Measurements from ENCODE around the gene ABLIM2. TPM values are rescaled to one million over a fixed set of nuclear protein-coding genes. Genes with fewer than 3 reads are reported as not detected.

ABLIM2 gene
- polyA plus RNA-seq, 3 donors, result 0.21 TPM; not detected in 2

GRCh38 chr4:7995866-7996265 lies 162.7 kb downstream of the ABLIM2 start:
- H4K20me1 ChIP-seq (ENCODE audit: insufficient read depth, low read length), result no peaks in the 10 kb centered on the region
- WGBS (ENCODE audit: insufficient coverage), result 81% methylated on average over 4 of the region's 6 CpGs
- Mint-ChIP-seq H3K9me3 (peaks cover 0 to 4% (median 0%) of the 10 kb centered on the region in 7 donors), H3K4me3 (no peak overlapping the region), H3K36me3 (no peaks in the 10 kb centered on the region), H3K27me3 (ENCODE audit: low read depth in 3 of 3) (peaks cover 0 to 10% (median 5%) of the 10 kb centered on the region in 3 donors), H3K27ac (no peak overlapping the region), H3K4me1 (no peaks in the 10 kb centered on the region)
- DNase-seq, result no peak
- no peaks in the 10 kb centered on the region for H3K4me1 ChIP-seq (ENCODE audit: control insufficient read depth in 1 of 2, insufficient read depth in 2 of 2, low read length in 2 of 2)
- H3K36me3 ChIP-seq (replicated peaks in 1 of 2; ENCODE audit: control insufficient read depth in 1 of 2, insufficient read depth in 2 of 2, low read length in 2 of 2), result no peaks in the 10 kb centered on the region
- TF ChIP-seq CTCF (IDR thresholded peaks at IDR 0.05), result no peak
- H3K79me2 ChIP-seq (ENCODE audit: insufficient read depth, low read length), result no peaks in the 10 kb centered on the region
- H3K9me3 ChIP-seq (replicated peaks in 1 of 2; ENCODE audit: control insufficient read depth in 1 of 2, insufficient read depth in 1 of 2, low read length in 2 of 2), result no peaks in the 10 kb centered on the region
- intact Hi-C loops (cut with micrococcal nuclease), result no loop called here
- no peaks in the 10 kb centered on the region for H3K27me3 ChIP-seq (ENCODE audit: control insufficient read depth in 2 of 2, insufficient read depth in 2 of 2, low read length in 2 of 2)
- no peak overlapping the region for H3K27ac ChIP-seq (ENCODE audit: low read depth in 1 of 2, low read length in 2 of 2)
- no peak overlapping the region for H2AFZ ChIP-seq (ENCODE audit: insufficient read depth, low read depth, low read length, poor library complexity, severe bottlenecking)
- H3K4me3 ChIP-seq (replicated peaks in 1 of 3; ENCODE audit: low read depth in 2 of 3, low read length in 3 of 3), result no peak overlapping the region
- H3K4me2 ChIP-seq (replicated peaks; ENCODE audit: extremely low read depth, low read length, poor library complexity, severe bottlenecking), result no peak overlapping the region
- H3K9ac ChIP-seq (ENCODE audit: insufficient read depth, low read length, poor library complexity, severe bottlenecking), result no peak overlapping the region

GRCh38 chr4:7995135-7995534 lies 163.5 kb downstream of the ABLIM2 start:
- no peaks in the 10 kb centered on the region for H3K36me3 Mint-ChIP-seq
- no peaks in the 10 kb centered on the region for H3K4me1 Mint-ChIP-seq

More at GRCh38 chr4:7995135-7995534, 163.5 kb downstream of the ABLIM2 start:
- Mint-ChIP-seq H3K27ac (no peak overlapping the region), H3K4me3 (no peak overlapping the region), H3K9me3 (peaks cover 0 to 7% (median 0%) of the 10 kb centered on the region in 7 donors), H3K27me3 (ENCODE audit: low read depth in 3 of 3) (peaks cover 0 to 13% (median 5%) of the 10 kb centered on the region in 3 donors)
- no peak overlapping the region for H3K27ac ChIP-seq (ENCODE audit: low read depth in 1 of 2, low read length in 2 of 2)
- no peak overlapping the region for H3K9ac ChIP-seq (ENCODE audit: insufficient read depth, low read length, poor library complexity, severe bottlenecking)
- no peaks in the 10 kb centered on the region for H3K27me3 ChIP-seq (ENCODE audit: control insufficient read depth in 2 of 2, insufficient read depth in 2 of 2, low read length in 2 of 2)
- no peak for DNase-seq
- no peaks in the 10 kb centered on the region for H3K4me1 ChIP-seq (ENCODE audit: control insufficient read depth in 1 of 2, insufficient read depth in 2 of 2, low read length in 2 of 2)
- intact Hi-C loops (cut with micrococcal nuclease), result no loop called here
- H3K79me2 ChIP-seq (ENCODE audit: insufficient read depth, low read length), result no peaks in the 10 kb centered on the region
- no peaks in the 10 kb centered on the region for H3K9me3 ChIP-seq (replicated peaks in 1 of 2; ENCODE audit: control insufficient read depth in 1 of 2, insufficient read depth in 1 of 2, low read length in 2 of 2)
- no peak overlapping the region for H2AFZ ChIP-seq (ENCODE audit: insufficient read depth, low read depth, low read length, poor library complexity, severe bottlenecking)
- H3K36me3 ChIP-seq (replicated peaks in 1 of 2; ENCODE audit: control insufficient read depth in 1 of 2, insufficient read depth in 2 of 2, low read length in 2 of 2), result no peaks in the 10 kb centered on the region
- no peak overlapping the region for H3K4me2 ChIP-seq (replicated peaks; ENCODE audit: extremely low read depth, low read length, poor library complexity, severe bottlenecking)
- no peaks in the 10 kb centered on the region for H4K20me1 ChIP-seq (ENCODE audit: insufficient read depth, low read length)
- TF ChIP-seq CTCF (IDR thresholded peaks at IDR 0.05), result no peak
- WGBS (ENCODE audit: insufficient coverage), result 96% methylated on average over 7 of the region's 7 CpGs
- H3K4me3 ChIP-seq (replicated peaks in 1 of 3; ENCODE audit: low read depth in 2 of 3, low read length in 3 of 3), result no peak overlapping the region
